SK-N-SH treated with all-trans-retinoic acid at 6 μM for 48 hours (cell line): ENCODE data around the gene PAFAH1B2.

Source experiments
- ATAC-seq: fragments of 200-7000 bp; cut with Tn5 transposase; 3 replicates; pipeline ENCODE4 v1.9.1; 2020; ENCODE audit warnings: mild to moderate bottlenecking, moderate library complexity
- ARNTL ChIP-seq: fragments of 450-650 bp; formaldehyde crosslinking; IDR thresholded peaks from 2 replicates; pipeline ENCODE4 v1.5.0; 2020; ENCODE audit warnings: low read depth, mild to moderate bottlenecking, moderate library complexity, borderline replicate concordance
- CREB5 ChIP-seq: fragments of 250-450 bp; sonication (Bioruptor Pico); IDR thresholded peaks from 2 replicates; pipeline ENCODE4 v1.5.1; 2020; ENCODE audit warnings: low read depth, mild to moderate bottlenecking, moderate library complexity
- CSDC2 ChIP-seq: fragments of 250-450 bp; sonication (Bioruptor Pico); IDR thresholded peaks from 2 replicates; pipeline ENCODE4 v1.5.0; 2020; ENCODE audit warnings: mild to moderate bottlenecking, moderate library complexity
- ESRRG ChIP-seq: fragments of 250-450 bp; sonication (Bioruptor Pico); IDR thresholded peaks from 2 replicates; pipeline ENCODE4 v1.6.1; 2021; ENCODE audit warnings: mild to moderate bottlenecking
- GLIS3 ChIP-seq: fragments of 250-450 bp; sonication (Bioruptor Pico); IDR thresholded peaks from 2 replicates; pipeline ENCODE4 v1.5.0; 2020; ENCODE audit warnings: mild to moderate bottlenecking, moderate library complexity
- ISL1 ChIP-seq: fragments of 250-450 bp; sonication (Bioruptor Pico); IDR thresholded peaks from 2 replicates; pipeline ENCODE4 v2.1.2; 2022; ENCODE audit warnings: mild to moderate bottlenecking, moderate library complexity
- OSR1 ChIP-seq: fragments of 250-450 bp; sonication (Bioruptor Pico); IDR thresholded peaks from 2 replicates; pipeline ENCODE4 v1.8.0; 2022; ENCODE audit warnings: moderate library complexity, mild to moderate bottlenecking, inconsistent platforms
- PPARA ChIP-seq: fragments of 250-450 bp; sonication (Bioruptor Pico); IDR thresholded peaks from 2 replicates; pipeline ENCODE4 v1.5.0; 2020; ENCODE audit warnings: mild to moderate bottlenecking, borderline replicate concordance
- SNAI2 ChIP-seq: fragments of 250-450 bp; sonication (Bioruptor Pico); IDR thresholded peaks from 2 replicates; pipeline ENCODE4 v1.5.0; 2020; ENCODE audit warnings: mild to moderate bottlenecking, moderate library complexity
- TSHZ2 ChIP-seq: fragments of 250-450 bp; sonication (Bioruptor Pico); IDR thresholded peaks from 2 replicates; pipeline ENCODE4 v1.5.0; 2020; ENCODE audit warnings: mild to moderate bottlenecking, moderate library complexity
- ZC3H10 ChIP-seq: fragments of 250-450 bp; sonication (Bioruptor Pico); IDR thresholded peaks from 2 replicates; pipeline ENCODE4 v1.5.1; 2021; ENCODE audit warnings: mild to moderate bottlenecking, moderate library complexity
- ZFP30 ChIP-seq: fragments of 450-650 bp; formaldehyde crosslinking; IDR thresholded peaks from 2 replicates; pipeline ENCODE4 v1.5.0; 2022; ENCODE audit warnings: mild to moderate bottlenecking, moderate library complexity
- ZNF8 ChIP-seq: fragments of 450-650 bp; formaldehyde crosslinking; IDR thresholded peaks from 2 replicates; pipeline ENCODE4 v1.5.0; 2020; ENCODE audit warnings: mild to moderate bottlenecking, moderate library complexity
- TF ChIP-seq, protein P1 (sequence below): fragments of 250-450 bp; sonication (Bioruptor Pico); IDR thresholded peaks from 2 replicates; pipeline ENCODE4 v1.5.1; 2021; ENCODE audit warnings: mild to moderate bottlenecking, moderate library complexity
- TF ChIP-seq, protein P2 (sequence below): fragments of 250-450 bp; sonication (Bioruptor Pico); IDR thresholded peaks from 2 replicates; pipeline ENCODE4 v1.8.0; 2020; ENCODE audit warnings: mild to moderate bottlenecking, moderate library complexity, borderline replicate concordance
- TF ChIP-seq, protein P3 (sequence below): fragments of 250-450 bp; sonication (Bioruptor Pico); IDR thresholded peaks from 2 replicates; pipeline ENCODE4 v1.8.0; 2021; ENCODE audit warnings: low read depth, mild to moderate bottlenecking, moderate library complexity, borderline replicate concordance

The PAFAH1B2 gene

DNA sequence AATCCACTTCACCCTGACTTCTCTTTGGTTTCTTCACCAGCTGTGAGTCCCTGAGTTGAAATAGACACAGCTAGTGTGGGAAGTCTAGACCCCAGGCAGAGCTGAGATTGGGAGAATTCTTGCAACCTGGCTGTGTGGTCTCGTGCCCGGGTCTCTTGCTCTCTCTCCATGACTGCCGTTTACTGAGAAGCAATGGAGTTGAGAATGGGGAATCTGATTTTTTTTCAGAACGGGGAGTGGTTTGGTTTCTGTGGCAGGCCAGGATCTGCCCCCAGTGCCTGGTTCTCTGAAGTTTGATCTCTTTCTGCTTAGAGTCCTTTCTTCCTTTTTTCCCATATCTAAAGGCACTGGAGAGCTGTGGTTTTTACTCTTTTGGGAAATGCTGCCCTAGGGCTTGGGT lies 35.9 kb downstream of the PAFAH1B2 start:
- TF ChIP-seq, protein P1, sequence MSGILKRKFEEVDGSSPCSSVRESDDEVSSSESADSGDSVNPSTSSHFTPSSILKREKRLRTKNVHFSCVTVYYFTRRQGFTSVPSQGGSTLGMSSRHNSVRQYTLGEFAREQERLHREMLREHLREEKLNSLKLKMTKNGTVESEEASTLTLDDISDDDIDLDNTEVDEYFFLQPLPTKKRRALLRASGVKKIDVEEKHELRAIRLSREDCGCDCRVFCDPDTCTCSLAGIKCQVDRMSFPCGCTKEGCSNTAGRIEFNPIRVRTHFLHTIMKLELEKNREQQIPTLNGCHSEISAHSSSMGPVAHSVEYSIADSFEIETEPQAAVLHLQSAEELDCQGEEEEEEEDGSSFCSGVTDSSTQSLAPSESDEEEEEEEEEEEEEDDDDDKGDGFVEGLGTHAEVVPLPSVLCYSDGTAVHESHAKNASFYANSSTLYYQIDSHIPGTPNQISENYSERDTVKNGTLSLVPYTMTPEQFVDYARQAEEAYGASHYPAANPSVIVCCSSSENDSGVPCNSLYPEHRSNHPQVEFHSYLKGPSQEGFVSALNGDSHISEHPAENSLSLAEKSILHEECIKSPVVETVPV (CRISPR knock-in tag), result no peak
- TF ChIP-seq CREB5 (no peak), ISL1 (no peak), ESRRG (no peak), PPARA (CRISPR knock-in tag) (no peak), GLIS3 (CRISPR knock-in tag) (no peak)
- TF ChIP-seq, protein P2, sequence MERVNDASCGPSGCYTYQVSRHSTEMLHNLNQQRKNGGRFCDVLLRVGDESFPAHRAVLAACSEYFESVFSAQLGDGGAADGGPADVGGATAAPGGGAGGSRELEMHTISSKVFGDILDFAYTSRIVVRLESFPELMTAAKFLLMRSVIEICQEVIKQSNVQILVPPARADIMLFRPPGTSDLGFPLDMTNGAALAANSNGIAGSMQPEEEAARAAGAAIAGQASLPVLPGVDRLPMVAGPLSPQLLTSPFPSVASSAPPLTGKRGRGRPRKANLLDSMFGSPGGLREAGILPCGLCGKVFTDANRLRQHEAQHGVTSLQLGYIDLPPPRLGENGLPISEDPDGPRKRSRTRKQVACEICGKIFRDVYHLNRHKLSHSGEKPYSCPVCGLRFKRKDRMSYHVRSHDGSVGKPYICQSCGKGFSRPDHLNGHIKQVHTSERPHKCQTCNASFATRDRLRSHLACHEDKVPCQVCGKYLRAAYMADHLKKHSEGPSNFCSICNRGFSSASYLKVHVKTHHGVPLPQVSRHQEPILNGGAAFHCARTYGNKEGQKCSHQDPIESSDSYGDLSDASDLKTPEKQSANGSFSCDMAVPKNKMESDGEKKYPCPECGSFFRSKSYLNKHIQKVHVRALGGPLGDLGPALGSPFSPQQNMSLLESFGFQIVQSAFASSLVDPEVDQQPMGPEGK (CRISPR knock-in tag), result no peak
- no peak for ATAC-seq

- peak; percentile 59 for ATAC-seq
- TF ChIP-seq, protein P3, sequence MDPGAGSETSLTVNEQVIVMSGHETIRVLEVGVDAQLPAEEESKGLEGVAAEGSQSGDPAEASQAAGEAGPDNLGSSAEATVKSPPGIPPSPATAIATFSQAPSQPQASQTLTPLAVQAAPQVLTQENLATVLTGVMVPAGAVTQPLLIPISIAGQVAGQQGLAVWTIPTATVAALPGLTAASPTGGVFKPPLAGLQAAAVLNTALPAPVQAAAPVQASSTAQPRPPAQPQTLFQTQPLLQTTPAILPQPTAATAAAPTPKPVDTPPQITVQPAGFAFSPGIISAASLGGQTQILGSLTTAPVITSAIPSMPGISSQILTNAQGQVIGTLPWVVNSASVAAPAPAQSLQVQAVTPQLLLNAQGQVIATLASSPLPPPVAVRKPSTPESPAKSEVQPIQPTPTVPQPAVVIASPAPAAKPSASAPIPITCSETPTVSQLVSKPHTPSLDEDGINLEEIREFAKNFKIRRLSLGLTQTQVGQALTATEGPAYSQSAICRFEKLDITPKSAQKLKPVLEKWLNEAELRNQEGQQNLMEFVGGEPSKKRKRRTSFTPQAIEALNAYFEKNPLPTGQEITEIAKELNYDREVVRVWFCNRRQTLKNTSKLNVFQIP (CRISPR knock-in tag), result no peak
- no peak for TF ChIP-seq ZNF8 (CRISPR knock-in tag)
- TF ChIP-seq ZFP30 (CRISPR knock-in tag), result no peak
- TF ChIP-seq TSHZ2, result no peak
- TF ChIP-seq ZC3H10 (CRISPR knock-in tag), result no peak
- TF ChIP-seq CSDC2, result no peak
- TF ChIP-seq, all 23 proteins: peak for 0
Observed at GRCh38 chr11:117180661-117181585, 36.8 kb downstream of the PAFAH1B2 start.

DNA sequence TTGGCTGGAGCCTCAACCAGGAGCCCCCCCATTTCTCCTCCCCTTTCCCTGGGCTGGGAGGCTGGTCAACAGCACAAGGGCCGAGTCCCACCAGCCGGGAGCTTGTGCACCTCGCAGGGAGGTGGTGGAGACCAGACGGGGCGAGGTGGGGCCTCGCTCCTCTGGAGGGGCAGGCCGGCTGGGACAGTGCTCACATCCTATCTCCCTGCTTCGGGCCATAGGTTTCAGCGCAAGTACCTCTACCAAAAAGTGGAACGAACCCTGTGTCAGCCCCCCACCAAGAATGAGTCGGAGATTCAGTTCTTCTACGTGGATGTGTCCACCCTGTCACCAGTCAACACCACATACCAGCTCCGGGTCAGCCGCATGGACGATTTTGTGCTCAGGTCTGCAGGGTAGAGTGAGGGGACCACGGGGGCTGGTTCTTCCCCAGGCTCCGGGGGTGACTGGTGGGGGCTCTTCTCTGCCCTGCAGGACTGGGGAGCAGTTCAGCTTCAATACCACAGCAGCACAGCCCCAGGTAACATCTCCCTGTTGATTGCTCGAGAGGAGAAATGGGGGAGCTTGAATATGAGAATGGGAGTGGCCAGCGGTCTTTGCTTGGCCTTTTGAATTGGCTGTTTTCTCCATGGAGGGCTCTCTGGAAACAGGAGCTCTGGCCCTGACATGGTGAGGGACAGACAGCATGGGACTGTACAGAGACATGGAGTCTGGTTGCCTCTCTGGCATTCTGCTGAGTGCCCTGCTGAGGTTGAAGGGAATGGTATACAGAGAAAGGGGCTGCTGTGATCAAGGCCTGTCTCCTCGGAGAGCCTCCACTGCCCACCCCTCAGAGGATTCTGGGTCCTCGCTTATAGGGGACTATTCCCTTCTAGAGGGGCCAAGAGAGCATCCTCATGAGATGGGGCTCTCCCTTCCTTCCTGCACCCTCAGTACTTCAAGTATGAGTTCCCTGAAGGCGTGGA lies 37.8 kb downstream of the PAFAH1B2 start:
- ATAC-seq, result no peak
- TF ChIP-seq SNAI2, result no peak
- TF ChIP-seq OSR1 (CRISPR knock-in tag), result no peak
- no peak for TF ChIP-seq CREB5
- no peak for TF ChIP-seq ARNTL (CRISPR knock-in tag)
- TF ChIP-seq, protein P3 (CRISPR knock-in tag), result no peak
